G401.6 (cell line): ENCODE data around the gene KLC4.
A peak's percentile ranks its signal among the peaks of the same experiment; 100 is the strongest.

Experiments used
- FAIRE-seq: peaks from 2 replicates; lab custom pipeline; 2012; peaks lifted over from hg19 to GRCh38; lab: Jason Lieb, UNC

The KLC4 gene

DNA sequence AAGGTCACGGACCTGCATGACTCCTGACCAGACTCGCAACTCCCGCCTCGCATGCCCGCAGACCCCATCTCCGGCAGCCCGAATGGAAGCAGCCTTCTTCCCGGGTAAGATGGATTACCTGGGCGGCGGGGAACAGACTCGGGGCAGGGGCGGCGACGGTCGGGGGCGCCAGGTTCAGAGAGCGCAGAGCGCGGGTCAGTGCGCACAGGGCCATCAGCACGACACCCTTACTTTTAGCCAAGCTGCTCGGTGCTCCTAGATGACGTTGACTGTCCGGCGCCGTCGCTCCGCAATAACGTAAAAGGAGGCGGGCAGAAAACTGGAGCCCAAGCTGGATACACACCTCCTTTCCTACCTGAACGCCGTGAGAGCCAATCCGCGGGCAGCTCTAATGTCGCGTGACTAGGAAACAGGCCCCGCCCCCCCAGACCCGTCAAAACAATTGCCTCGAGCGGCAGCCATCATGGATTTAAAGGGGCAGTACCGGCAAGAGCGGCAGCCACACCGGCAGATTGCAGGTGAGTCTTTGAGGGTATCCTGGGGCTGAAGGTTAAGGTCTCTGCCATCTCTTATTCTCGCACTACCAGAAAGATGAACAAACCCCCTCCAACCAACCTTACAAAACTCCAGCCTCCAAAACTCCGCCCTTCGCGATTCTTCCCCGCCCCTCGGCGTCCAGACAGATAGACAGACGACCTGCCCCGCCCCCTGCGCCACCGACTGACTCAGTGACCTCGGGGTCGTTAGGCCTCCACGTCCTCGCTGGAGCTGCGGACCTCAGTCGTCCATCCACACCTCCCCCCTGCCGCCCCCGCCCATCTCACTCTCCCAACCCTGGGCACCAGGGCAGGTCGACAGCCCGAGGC is at the start of gene KLC4, which contains the start of gene MRPL2:
Gene KLC4, plus strand, starts transcription at position 464 of the 866 bp plus-strand sequence. CDS start 1,705 bp downstream, outside the sequence.
Gene MRPL2, minus strand, starts transcription at position 267 of the 866 bp plus-strand sequence. Its CDS starts 53 bp downstream, at position 214.
- peak; percentile 90 for FAIRE-seq

DNA sequence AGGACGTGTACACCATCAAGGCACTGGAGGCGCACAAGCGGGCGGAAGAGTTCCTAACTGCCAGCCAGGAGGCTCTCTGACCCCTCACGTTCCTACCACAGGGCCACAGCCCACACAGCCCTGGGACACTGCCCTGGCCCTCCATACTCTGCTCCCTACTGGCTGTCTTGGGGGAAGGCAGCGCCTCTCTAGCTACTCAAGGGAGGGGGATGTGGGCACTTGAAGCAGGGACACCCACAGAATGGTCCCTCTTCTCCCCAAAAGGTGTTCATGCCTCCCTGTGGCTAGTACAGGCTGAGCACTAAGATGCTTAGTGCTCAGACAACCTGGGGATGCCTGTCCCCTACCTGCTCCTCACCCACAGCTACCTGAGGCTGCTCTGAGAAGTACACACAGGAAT is 48.2 kb upstream of the KLC4 start:
- FAIRE-seq = no peak

DNA sequence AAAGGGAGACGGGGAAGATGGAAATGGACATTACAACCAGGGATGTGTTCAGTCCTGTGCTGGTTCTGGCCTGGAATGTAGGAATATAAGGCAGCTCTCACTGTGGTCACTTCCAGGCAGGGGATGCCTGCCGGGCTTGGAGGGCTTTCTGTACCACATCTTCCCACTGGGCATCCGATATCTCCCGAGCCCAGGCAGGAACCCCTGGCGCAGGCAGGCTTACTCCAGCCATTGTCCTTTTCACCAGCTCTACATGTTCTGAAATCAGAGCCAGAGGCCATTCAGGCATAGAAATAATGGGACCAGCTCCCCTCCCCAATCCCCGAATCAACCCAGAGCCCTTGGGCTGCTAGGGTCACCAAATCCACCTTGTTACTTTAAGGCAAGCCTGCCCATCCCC is 47.1 kb upstream of the KLC4 start:
- FAIRE-seq = no peak

DNA sequence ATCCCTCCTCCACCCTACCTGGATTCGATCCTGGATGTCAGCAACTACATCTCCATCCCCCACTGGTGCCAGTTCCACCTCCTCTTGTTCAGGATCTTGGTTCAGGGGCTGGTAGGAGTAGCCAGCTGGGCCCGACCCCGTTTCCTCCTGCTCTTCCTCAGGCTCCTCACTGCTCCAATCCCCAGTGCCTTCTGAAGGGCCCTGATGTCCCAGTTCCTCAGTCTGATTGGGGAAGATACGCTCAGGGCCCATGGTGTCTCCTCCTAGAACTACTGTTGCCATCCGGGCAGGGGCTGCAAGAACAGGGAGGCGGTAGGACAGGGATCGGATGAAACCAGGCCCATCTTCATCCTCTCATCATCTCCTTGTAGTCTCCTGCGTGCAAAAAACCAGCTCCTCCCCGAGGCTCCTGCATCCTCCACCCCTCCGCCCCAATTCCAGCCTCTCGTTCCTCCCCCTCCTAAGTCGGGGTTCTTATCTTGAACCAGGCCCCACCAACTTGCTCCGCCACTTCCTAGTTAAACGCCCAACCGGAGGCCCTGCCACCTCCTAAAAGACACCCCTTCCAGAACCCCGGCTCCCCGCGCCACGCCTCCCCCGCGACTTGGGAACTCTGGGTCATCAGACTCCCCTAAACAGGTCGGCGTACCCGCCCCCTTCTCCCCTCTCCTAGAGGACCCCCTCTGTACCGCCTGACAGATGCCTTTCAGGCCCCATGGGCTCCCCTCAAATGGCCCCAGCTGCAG is 46.2 kb upstream of the KLC4 start:
- FAIRE-seq = no peak

DNA sequence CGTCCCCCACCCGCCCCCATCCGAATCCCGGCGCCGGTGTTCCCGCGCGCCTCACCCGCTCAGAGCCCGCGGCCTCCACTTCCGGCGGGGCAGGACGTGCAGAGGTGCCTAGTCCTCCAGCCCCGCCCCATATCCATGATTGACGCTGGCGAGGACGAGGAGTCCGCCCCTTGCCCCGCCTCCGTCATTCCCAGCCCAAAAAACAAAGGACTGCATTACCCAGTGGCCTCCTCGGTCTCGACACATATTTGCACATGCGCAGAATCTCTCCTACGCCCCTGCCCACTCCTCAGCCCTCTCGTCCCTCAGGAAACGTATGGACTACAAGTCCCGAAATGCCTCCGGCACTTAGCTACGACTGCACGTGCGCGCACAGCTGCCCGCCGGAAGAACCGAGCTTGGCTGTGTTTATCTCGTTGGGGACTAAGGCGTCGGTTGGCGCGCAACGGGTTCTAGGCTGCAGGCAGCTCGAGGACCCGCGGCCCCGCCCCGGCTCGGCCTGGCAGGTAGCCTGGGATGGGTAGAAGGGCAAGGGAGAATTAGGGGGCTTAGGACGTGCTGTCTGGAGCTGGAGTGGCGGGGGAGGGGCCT is 45.5 kb upstream of the KLC4 start, which contains the start of the genes KLHDC3 and MEA1:
Gene KLHDC3, plus strand, starts transcription at position 407 of the 591 bp plus-strand sequence. CDS start 2,944 bp downstream, outside the sequence.
Gene MEA1, minus strand, starts transcription at position 104 of the 591 bp plus-strand sequence. CDS start 133 bp downstream, outside the sequence.
- FAIRE-seq = peak; percentile 98

DNA sequence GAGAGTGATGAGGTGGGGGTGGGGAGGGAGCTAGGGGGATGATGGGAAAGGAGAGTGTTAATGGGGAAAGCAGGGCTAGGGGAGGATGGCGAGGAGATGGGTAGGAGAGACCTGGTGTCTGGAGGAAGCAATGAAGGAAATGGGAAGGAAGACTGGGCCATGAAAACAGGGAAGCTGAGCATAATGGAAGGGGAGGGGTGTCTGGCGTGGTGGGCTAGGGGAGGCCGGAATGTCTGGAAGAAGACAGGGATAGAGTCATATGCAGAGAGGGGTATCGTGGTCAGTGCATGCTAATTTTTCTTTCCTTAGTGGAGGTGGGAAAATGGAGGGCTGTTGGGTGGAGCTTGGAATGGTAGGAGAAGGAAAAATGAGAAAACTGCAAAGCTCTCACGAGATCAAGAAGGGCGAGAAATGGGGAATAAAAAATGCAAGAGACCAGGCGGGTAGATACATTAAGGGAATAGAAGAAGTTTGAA is 45.0 kb upstream of the KLC4 start:
- FAIRE-seq = no peak

DNA sequence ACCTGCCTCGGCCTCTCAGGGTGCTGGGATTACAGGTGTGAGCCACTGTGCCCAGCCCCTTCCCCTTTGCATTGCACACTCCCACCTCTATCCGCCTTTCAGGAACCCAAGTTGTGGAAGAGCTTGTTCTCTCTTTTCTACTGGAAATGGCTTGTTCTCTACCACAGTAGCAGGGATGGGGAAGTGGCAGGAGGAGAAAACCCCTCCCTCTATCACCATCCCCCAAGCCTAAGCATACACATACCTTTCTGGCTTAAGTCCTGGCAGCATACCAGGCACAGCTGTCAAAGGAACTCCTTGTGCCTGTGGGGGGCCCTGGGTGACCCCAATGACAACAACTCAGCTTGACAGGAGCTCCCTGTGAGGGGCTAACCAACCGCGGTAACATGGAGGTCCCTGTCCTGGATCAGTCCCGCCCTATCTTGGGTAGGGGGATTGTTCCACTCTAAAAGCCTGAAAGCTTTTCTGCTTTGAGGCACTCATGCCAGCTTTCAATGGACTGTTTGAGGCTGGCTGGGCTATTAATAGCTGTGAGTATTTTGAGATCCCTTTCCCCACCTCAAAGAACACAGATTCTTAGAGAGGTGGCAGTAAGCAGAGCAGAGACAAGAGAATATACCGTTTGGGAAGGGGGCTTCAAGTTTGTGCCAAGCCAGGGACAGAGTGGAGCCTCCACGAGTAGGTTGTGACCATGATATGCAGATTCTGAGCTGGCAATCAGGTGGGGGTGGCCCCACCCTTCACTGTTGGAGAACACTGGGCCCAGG is 43.1 kb upstream of the KLC4 start:
- FAIRE-seq = no peak

DNA sequence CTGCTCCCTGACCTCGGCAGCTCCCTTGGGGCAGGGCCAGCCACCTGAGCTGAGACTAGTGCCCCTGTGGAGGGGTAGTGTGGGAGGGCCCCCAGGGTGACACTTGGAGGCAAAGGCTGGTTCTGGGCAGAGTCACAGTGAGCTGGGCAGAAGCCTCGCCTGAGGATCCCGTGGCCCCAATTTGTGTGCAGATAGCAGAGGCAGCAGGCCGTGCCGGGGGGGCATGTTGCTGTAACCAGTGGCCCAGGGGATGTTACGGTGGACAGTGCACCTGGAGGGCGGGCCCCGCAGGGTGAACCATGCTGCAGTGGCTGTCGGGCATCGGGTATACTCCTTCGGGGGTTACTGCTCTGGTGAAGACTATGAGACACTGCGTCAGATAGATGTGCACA is 42.5 kb upstream of the KLC4 start:
- no peak for FAIRE-seq

DNA sequence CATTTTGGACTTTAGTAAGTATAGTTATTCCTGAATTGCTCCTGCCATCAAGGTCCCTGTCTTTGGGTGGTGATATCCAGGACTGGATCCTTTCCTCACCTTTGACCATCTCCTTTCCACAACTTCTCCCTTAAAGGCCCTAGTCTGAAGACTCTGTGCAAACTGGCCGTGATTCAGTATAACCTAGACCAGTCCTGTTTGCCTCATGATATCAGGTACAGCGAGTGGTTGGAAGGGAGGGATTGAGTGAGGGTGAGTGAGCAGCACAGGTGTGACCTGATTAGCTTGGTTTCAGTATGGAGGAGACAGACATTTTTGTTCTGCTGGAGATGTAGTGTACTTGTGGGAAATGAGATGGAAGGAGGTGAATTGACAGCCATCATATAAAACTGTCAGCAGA is 40.3 kb upstream of the KLC4 start:
- no peak for FAIRE-seq

DNA sequence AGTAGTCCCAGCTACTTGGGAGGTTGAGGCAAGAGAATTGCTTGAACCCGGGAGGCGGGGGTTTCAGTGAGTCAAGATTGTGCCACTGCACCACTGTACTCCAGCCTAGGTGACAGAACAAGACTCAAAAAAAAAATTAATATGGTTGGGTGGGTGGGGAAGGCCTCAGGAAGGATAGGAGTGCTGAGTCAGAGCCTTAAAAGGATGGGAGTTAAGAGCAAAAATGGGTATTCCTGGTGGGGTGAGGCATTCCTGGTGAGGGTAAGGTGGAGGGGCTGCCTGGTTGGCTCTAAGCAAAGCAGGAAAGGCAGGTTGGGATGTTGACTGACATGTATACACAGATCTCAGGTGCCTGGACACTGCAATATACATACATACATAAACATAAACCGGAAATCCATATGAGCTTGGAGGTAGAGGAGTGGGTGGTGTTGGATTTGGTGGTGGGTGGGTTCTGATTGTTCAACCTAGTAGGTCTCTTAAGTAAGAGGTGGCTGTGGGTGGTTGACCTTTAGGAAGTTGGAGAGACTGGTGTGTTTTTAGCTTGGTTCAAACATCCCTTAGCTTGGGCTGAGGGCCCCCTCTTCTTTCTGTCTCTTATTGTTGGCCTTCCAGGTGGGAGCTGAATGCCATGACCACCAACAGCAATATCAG is 39.3 kb upstream of the KLC4 start:
- no peak for FAIRE-seq

DNA sequence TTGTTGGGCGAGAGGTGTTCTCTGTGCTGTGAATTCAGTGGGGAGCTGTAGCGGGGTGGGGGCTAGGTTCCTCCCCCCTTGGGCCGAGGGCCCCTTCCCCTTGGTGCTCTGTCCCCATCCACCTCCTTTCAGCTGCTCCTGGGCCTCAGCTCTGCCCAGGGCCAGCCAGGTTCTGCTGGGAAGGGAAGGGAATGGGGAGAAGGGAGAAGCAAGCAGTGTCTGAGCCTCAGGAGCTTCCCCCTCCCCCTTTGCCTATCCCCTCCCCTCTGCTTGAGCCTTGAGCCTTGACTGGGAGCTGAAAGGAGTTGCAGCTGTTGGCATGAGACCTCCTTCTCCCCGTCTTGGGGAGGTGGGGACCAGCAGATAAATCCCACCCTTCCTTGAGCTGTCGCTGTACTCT is 38.6 kb upstream of the KLC4 start:
- FAIRE-seq = no peak

DNA sequence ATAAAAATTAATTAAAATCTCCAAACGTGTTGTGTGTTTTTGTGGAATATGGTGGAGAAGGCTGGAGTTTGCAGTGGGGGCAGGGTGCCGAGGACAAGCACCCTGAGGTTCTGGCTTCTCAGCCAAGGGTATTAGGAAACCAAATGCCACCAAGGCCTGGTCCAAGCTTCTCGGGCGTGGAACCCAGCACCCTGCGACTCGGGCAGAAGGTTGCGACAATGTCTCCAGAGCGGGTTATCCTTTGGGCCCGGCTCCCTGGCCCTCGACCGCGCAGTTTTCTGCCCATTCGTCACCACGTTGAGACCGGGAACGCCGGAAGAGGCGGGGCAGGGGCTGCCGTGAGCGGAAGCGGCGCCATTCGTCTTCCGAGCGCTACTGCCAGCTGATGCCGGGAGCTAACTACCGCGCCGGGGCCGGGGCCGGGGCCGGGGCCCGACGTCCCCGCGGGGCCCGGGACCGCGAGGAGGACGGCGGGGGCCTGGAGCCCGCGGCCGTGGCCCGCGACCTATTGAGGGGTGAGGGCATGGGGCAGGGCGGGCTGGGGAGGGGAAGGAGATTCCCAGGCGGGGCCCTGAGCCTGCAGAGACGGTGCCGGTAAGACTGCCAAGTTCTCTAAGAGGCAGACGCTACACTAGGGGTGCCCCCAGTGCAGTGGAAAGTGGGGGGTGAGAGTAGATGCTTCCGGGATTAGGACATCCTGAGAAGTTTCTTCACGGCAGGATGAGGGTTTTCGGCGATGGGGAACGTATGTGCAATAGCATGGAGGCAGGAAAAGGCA is 38.0 kb upstream of the KLC4 start, which contains the start of gene RRP36:
Gene RRP36, plus strand, starts transcription at position 354 of the 778 bp plus-strand sequence. Its CDS starts 32 bp downstream, at position 386.
- FAIRE-seq = no peak

DNA sequence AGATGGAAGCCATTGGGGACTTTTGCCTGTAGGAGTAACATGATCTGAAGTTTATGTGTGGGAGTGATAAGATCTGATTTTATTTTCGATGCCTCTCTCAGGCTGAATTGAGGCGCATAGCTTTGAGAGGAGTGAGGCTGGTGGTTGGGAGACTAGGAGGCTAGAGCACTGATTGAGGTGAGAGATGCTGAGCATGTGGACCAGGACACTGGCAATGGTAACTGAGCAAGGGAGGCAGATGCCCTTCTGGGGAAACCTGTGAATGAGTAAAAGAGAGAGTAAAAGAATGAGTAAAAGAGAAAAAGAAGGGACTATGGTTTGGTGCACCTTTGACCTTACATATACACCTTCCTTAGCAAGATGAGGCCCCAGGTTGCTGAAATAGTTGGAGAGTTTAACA is 35.0 kb upstream of the KLC4 start:
- no peak for FAIRE-seq

DNA sequence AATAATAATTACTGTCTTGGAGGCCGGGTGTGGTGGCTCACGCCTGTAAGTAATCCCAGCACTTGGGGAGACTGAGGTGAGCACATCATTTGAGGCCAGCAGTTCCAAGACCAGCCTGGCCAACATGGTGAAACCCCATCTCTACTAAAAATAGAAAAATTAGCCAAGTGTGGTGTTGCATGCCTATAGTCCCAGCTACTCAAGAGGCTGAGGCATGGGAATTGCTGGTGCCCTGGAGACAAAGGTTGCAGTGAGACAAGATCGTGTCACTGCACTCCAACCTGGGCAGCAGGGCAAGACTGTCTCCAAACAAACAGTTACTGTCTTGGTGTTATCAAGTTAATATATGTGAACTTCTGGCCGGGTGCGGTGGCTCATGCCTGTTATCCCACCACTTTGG is 33.1 kb upstream of the KLC4 start:
- FAIRE-seq = no peak

DNA sequence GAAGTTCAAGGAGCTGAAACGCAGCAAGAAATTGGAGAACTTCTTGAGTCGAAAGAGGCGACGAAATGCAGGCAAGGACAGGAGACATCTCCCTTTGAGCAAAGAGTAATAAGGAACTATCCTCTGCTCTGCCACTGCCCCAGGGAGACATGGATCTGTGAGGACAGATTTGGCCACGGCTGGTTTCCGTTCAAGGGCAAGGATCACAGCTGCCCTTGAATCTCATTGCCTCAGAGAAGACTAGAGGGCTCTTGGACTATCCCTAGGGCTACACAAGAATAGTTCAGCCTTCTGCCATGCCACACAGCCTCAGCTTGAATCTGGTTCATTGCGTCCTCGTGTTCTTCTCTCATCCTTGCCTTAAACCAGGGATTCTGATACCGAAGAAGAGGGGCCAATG is 30.3 kb upstream of the KLC4 start:
- no peak for FAIRE-seq

DNA sequence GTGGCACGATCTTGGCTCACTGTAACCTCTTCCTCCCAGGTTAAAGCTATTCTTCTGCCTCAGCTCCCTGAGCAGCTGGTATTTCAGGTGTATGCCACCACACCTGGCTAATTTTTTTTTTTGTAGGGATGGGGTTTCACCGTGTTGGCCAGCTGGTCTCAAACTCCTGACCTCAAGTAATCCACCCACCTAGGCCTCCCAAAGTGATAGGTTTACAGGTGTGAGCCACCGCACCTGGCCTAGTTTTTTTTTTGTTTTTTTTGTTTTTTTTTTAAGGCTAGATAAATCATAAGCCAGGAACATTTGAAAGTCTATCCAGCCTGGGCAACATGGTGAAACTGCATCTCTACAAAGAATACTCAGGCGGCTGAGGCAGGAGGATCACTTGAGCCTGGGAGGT is 27.1 kb upstream of the KLC4 start:
- FAIRE-seq = no peak

DNA sequence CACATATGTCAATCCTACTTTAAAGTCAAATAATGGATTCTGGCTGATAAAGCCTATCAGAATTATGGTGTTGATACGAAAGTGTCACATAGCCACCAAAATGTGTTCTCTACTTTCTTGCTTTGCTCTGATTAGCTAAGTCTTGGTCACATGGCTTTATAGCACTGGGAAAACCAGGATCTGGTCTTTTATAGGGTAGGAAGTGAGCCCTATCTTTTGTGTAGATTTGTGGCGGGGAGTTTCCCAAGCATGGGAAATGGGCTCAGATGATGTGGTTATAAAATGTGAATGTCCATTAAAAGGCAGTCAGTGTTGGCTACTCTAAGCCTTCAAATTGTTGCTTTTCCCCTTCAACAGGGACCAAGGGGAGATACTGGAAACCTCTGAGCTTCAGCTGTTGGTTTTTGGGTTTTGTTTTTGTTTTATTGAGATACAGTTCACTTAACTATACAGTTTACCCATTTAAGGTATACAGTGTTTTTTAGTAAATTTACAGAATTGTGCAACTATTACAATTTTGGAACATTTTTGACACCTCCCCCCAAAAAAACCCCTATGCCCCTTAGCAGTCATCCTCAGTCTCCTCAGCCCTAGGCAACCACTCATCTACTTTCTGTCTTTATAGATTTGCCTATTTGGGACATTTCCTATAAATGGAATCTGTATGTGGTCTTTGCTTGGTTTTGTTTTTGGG is 25.8 kb upstream of the KLC4 start:
- FAIRE-seq = no peak

DNA sequence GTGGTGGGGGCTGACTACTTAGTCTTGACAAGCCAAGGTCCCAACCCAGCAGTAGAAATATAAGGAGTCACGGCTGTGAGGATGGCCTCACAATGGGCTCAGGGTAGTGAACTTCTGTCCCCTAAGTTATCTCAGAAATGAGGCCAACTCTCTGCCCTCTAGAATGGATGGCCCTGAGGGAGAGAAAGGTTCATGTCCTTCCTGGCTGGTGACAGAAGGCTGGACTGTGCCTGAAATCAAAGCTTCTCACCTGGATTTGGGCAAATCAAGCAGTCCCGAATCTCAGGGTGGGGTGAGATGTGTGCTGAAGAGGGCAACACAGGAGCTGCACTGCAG is 25.3 kb upstream of the KLC4 start:
- FAIRE-seq = no peak

DNA sequence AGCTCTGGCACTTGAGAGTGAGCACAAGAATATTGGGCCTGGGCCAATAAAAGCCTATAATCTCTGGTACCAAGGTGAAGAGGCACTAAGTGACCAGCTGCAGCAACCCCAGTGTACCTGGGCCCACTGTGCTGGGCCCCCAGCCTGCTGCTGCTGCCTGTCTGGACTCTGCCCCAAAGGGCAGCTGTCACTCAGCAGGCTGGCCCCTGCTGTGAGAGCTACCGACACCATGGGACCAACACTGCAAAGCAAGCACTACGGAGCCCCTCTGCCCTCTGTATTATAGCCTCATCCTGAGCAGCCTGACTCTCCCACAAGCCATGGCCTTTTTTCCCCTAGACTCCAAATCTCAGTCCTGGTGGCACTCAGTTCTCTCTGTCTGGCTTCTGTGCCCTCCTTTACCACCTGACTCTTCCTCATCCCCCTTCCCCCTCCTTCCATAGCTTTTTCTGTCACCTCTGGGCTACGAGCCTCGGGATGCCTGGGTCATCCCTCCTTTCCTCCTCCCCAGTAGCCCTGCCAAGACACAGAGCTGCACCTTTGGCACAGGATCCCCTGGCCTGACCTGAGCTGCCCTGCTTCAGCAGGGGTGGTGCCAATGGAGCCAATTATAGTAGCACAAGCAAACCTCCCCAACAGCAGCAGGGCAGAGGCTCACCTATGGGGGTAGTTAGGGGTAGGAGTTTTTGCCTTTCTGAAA is 23.8 kb upstream of the KLC4 start:
- no peak for FAIRE-seq
